Measurements from ENCODE around the gene VKORC1. TPM values are rescaled to one million over a fixed set of nuclear protein-coding genes. Genes with fewer than 3 reads are reported as not detected.

The VKORC1 gene
- polyA plus RNA-seq, 3 donors, result 59.2 to 113 (median 91.2) TPM

GRCh38 chr16:31073970-31074813 is 20.4 kb downstream of the VKORC1 start, which contains the start of the genes ZNF646 and ZNF668:
ZNF646 (plus strand) TSS chr16:31074422; CDS start chr16:31076325, 1,903 bp downstream.
ZNF668 (minus strand) TSS chr16:31074240; CDS start chr16:31064459, 9,781 bp downstream.
- Mint-ChIP-seq H3K4me3 (peak within 1 kb of the TSS; percentile 90 to 97), H3K36me3 (peaks cover 32 to 38% of the 10 kb centered on the region in 2 donors), H3K4me1 (peaks cover 38% of the 10 kb centered on the region), H3K27ac (peak within 1 kb of the TSS; percentile 97 to 99 (median 98)), H3K9me3 (no peaks in the 10 kb centered on the region), H3K27me3 (ENCODE audit: low read depth in 3 of 3) (peaks cover 0 to 2% (median 1%) of the 10 kb centered on the region in 3 donors)
- H3K9ac ChIP-seq (ENCODE audit: insufficient read depth, low read length, poor library complexity, severe bottlenecking), result peak within 1 kb of the TSS; percentile 96
- WGBS (ENCODE audit: insufficient coverage), result under 1% methylated on average over 40 of the region's 48 CpGs
- peak within 1 kb of the TSS; percentile 85 for H2AFZ ChIP-seq (ENCODE audit: insufficient read depth, low read depth, low read length, poor library complexity, severe bottlenecking)
- H3K27ac ChIP-seq (ENCODE audit: low read depth in 1 of 2, low read length in 2 of 2), result peak within 1 kb of the TSS; percentile 97 to 100
- H3K4me3 ChIP-seq (replicated peaks in 1 of 3; ENCODE audit: low read depth in 2 of 3, low read length in 3 of 3), result peak within 1 kb of the TSS; percentile 92 to 98 (median 97)
- no peaks in the 10 kb centered on the region for H3K9me3 ChIP-seq (replicated peaks in 1 of 2; ENCODE audit: control insufficient read depth in 1 of 2, insufficient read depth in 1 of 2, low read length in 2 of 2)
- peak; percentile 99 to 100 (median 100) for DNase-seq
- intact Hi-C loops (cut with micrococcal nuclease), result loop anchor here (1.0 to 2.0 kb wide), 4 partner anchors 21 to 41 kb away; partner anchors contain the start of genes STX4 (in 1 of the 2) and VKORC1 (in 1 of the 2)
- H3K4me2 ChIP-seq (replicated peaks; ENCODE audit: extremely low read depth, low read length, poor library complexity, severe bottlenecking), result peak within 1 kb of the TSS; percentile 99
- H3K79me2 ChIP-seq (ENCODE audit: insufficient read depth, low read length), result peaks cover 81% of the 10 kb centered on the region
- peaks cover 31 to 33% of the 10 kb centered on the region in 2 donors for H3K36me3 ChIP-seq (replicated peaks in 1 of 2; ENCODE audit: control insufficient read depth in 1 of 2, insufficient read depth in 2 of 2, low read length in 2 of 2)
- H3K27me3 ChIP-seq (ENCODE audit: control insufficient read depth in 2 of 2, insufficient read depth in 2 of 2, low read length in 2 of 2), result no peaks in the 10 kb centered on the region
- H4K20me1 ChIP-seq (ENCODE audit: insufficient read depth, low read length), result peaks cover 54% of the 10 kb centered on the region
- TF ChIP-seq CTCF (IDR thresholded peaks at IDR 0.05), result no peak
- peaks cover 33 to 38% of the 10 kb centered on the region in 2 donors for H3K4me1 ChIP-seq (ENCODE audit: control insufficient read depth in 1 of 2, insufficient read depth in 2 of 2, low read length in 2 of 2)

GRCh38 chr16:31073142-31073969 is 21.2 kb downstream of the VKORC1 start:
- Mint-ChIP-seq H3K36me3 (peaks cover 25 to 30% of the 10 kb centered on the region in 2 donors), H3K27me3 (ENCODE audit: low read depth in 3 of 3) (peaks cover 0 to 2% (median under 1%) of the 10 kb centered on the region in 3 donors), H3K27ac (peak overlapping the region; percentile 97 to 99 (median 98)), H3K4me3 (peak overlapping the region; percentile 90 to 97), H3K9me3 (no peaks in the 10 kb centered on the region), H3K4me1 (peaks cover 30% of the 10 kb centered on the region)
- H3K27ac ChIP-seq (ENCODE audit: low read depth in 1 of 2, low read length in 2 of 2), result peak overlapping the region; percentile 97 to 100
- peak overlapping the region; percentile 99 for H3K4me2 ChIP-seq (replicated peaks; ENCODE audit: extremely low read depth, low read length, poor library complexity, severe bottlenecking)
- H3K27me3 ChIP-seq (ENCODE audit: control insufficient read depth in 2 of 2, insufficient read depth in 2 of 2, low read length in 2 of 2), result no peaks in the 10 kb centered on the region
- peaks cover 53% of the 10 kb centered on the region for H4K20me1 ChIP-seq (ENCODE audit: insufficient read depth, low read length)
- intact Hi-C loops (cut with micrococcal nuclease), result loop anchor here in 1 of 2 donors (2.0 kb wide), 1 partner anchor 39 kb away; no protein-coding TSS in a partner anchor
- peaks cover 81% of the 10 kb centered on the region for H3K79me2 ChIP-seq (ENCODE audit: insufficient read depth, low read length)
- no peak for TF ChIP-seq CTCF (IDR thresholded peaks at IDR 0.05)
- H3K4me1 ChIP-seq (ENCODE audit: control insufficient read depth in 1 of 2, insufficient read depth in 2 of 2, low read length in 2 of 2), result peaks cover 26 to 30% of the 10 kb centered on the region in 2 donors
- H3K36me3 ChIP-seq (replicated peaks in 1 of 2; ENCODE audit: control insufficient read depth in 1 of 2, insufficient read depth in 2 of 2, low read length in 2 of 2), result peaks cover 23 to 25% of the 10 kb centered on the region in 2 donors
- H2AFZ ChIP-seq (ENCODE audit: insufficient read depth, low read depth, low read length, poor library complexity, severe bottlenecking), result peak overlapping the region; percentile 85
- WGBS (ENCODE audit: insufficient coverage), result under 1% methylated on average over 78 of the region's 83 CpGs
- DNase-seq, result peak; percentile 86 to 95 (median 87)
- peak overlapping the region; percentile 96 for H3K9ac ChIP-seq (ENCODE audit: insufficient read depth, low read length, poor library complexity, severe bottlenecking)
- H3K9me3 ChIP-seq (replicated peaks in 1 of 2; ENCODE audit: control insufficient read depth in 1 of 2, insufficient read depth in 1 of 2, low read length in 2 of 2), result no peaks in the 10 kb centered on the region
- H3K4me3 ChIP-seq (replicated peaks in 1 of 3; ENCODE audit: low read depth in 2 of 3, low read length in 3 of 3), result peak overlapping the region; percentile 92 to 98 (median 97)
